ENCODE data around the gene TEX22. TPM values are rescaled to one million over a fixed set of nuclear protein-coding genes. Genes with fewer than 3 reads are reported as not detected.

TEX22 gene
- total and polyA plus RNA-seq, 2 experiments from 2014 or later = 0.21 TPM

DNA sequence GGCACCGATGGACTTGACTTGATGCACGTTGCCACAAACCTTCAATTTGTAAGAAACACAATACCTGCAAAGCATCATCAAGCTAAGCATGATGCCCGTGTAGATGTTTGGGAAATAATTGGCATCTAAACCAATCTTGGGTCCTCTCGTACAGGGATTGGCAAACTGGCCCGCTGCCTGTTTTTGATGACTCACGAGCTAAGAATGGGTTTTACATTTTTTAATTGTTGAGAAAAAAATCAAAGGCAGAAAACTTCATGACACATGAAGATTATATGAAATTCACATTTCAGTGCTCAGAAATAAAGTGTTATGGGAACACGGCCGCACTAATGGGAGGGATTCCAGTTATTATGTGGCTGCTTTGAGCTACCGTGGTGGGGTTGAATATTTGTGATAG is 32.2 kb downstream of the TEX22 start:
- TF ChIP-seq POLR2AphosphoS5 (IDR thresholded peaks at IDR 0.05; ENCODE audit: low read depth) (no peak), EZH2phosphoT487 (IDR thresholded peaks at IDR 0.05; ENCODE audit: unreplicated experiment) (no peak), ZNF114 (CRISPR knock-in tag; IDR thresholded peaks at IDR 0.05) (no peak), CREB1 (CRISPR knock-in tag; IDR thresholded peaks at IDR 0.05; ENCODE audit: low read depth) (no peak), NANOG (IDR thresholded peaks at IDR 0.05; ENCODE audit: borderline replicate concordance) (no peak), ZNF331 (CRISPR knock-in tag; IDR thresholded peaks at IDR 0.05; ENCODE audit: low read depth) (no peak), STAT1 (IDR thresholded peaks at IDR 0.05; ENCODE audit: unreplicated experiment) (no peak), EZH2 (IDR thresholded peaks at IDR 0.05; ENCODE audit: low read depth, unreplicated experiment) (no peak), JUNB (IDR thresholded peaks at IDR 0.05; ENCODE audit: unreplicated experiment) (no peak)
- TF ChIP-seq, protein P1, sequence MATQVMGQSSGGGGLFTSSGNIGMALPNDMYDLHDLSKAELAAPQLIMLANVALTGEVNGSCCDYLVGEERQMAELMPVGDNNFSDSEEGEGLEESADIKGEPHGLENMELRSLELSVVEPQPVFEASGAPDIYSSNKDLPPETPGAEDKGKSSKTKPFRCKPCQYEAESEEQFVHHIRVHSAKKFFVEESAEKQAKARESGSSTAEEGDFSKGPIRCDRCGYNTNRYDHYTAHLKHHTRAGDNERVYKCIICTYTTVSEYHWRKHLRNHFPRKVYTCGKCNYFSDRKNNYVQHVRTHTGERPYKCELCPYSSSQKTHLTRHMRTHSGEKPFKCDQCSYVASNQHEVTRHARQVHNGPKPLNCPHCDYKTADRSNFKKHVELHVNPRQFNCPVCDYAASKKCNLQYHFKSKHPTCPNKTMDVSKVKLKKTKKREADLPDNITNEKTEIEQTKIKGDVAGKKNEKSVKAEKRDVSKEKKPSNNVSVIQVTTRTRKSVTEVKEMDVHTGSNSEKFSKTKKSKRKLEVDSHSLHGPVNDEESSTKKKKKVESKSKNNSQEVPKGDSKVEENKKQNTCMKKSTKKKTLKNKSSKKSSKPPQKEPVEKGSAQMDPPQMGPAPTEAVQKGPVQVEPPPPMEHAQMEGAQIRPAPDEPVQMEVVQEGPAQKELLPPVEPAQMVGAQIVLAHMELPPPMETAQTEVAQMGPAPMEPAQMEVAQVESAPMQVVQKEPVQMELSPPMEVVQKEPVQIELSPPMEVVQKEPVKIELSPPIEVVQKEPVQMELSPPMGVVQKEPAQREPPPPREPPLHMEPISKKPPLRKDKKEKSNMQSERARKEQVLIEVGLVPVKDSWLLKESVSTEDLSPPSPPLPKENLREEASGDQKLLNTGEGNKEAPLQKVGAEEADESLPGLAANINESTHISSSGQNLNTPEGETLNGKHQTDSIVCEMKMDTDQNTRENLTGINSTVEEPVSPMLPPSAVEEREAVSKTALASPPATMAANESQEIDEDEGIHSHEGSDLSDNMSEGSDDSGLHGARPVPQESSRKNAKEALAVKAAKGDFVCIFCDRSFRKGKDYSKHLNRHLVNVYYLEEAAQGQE (IDR thresholded peaks at IDR 0.05; ENCODE audit: unreplicated experiment) = no peak
- TF ChIP-seq, protein P2, sequence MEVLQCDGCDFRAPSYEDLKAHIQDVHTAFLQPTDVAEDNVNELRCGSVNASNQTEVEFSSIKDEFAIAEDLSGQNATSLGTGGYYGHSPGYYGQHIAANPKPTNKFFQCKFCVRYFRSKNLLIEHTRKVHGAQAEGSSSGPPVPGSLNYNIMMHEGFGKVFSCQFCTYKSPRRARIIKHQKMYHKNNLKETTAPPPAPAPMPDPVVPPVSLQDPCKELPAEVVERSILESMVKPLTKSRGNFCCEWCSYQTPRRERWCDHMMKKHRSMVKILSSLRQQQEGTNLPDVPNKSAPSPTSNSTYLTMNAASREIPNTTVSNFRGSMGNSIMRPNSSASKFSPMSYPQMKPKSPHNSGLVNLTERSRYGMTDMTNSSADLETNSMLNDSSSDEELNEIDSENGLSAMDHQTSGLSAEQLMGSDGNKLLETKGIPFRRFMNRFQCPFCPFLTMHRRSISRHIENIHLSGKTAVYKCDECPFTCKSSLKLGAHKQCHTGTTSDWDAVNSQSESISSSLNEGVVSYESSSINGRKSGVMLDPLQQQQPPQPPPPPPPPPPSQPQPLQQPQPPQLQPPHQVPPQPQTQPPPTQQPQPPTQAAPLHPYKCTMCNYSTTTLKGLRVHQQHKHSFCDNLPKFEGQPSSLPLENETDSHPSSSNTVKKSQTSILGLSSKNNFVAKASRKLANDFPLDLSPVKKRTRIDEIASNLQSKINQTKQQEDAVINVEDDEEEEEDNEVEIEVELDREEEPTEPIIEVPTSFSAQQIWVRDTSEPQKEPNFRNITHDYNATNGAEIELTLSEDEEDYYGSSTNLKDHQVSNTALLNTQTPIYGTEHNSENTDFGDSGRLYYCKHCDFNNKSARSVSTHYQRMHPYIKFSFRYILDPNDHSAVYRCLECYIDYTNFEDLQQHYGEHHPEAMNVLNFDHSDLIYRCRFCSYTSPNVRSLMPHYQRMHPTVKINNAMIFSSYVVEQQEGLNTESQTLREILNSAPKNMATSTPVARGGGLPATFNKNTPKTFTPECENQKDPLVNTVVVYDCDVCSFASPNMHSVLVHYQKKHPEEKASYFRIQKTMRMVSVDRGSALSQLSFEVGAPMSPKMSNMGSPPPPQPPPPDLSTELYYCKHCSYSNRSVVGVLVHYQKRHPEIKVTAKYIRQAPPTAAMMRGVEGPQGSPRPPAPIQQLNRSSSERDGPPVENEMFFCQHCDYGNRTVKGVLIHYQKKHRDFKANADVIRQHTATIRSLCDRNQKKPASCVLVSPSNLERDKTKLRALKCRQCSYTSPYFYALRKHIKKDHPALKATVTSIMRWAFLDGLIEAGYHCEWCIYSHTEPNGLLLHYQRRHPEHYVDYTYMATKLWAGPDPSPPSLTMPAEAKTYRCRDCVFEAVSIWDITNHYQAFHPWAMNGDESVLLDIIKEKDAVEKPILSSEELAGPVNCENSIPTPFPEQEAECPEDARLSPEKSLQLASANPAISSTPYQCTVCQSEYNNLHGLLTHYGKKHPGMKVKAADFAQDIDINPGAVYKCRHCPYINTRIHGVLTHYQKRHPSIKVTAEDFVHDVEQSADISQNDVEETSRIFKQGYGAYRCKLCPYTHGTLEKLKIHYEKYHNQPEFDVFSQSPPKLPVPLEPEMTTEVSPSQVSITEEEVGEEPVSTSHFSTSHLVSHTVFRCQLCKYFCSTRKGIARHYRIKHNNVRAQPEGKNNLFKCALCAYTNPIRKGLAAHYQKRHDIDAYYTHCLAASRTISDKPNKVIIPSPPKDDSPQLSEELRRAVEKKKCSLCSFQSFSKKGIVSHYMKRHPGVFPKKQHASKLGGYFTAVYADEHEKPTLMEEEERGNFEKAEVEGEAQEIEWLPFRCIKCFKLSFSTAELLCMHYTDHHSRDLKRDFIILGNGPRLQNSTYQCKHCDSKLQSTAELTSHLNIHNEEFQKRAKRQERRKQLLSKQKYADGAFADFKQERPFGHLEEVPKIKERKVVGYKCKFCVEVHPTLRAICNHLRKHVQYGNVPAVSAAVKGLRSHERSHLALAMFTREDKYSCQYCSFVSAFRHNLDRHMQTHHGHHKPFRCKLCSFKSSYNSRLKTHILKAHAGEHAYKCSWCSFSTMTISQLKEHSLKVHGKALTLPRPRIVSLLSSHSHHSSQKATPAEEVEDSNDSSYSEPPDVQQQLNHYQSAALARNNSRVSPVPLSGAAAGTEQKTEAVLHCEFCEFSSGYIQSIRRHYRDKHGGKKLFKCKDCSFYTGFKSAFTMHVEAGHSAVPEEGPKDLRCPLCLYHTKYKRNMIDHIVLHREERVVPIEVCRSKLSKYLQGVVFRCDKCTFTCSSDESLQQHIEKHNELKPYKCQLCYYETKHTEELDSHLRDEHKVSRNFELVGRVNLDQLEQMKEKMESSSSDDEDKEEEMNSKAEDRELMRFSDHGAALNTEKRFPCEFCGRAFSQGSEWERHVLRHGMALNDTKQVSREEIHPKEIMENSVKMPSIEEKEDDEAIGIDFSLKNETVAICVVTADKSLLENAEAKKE (CRISPR knock-in tag; IDR thresholded peaks at IDR 0.05) = no peak
- TF ChIP-seq, protein P3, sequence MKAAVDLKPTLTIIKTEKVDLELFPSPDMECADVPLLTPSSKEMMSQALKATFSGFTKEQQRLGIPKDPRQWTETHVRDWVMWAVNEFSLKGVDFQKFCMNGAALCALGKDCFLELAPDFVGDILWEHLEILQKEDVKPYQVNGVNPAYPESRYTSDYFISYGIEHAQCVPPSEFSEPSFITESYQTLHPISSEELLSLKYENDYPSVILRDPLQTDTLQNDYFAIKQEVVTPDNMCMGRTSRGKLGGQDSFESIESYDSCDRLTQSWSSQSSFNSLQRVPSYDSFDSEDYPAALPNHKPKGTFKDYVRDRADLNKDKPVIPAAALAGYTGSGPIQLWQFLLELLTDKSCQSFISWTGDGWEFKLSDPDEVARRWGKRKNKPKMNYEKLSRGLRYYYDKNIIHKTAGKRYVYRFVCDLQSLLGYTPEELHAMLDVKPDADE (IDR thresholded peaks at IDR 0.05) = no peak
- TF ChIP-seq, protein P4, sequence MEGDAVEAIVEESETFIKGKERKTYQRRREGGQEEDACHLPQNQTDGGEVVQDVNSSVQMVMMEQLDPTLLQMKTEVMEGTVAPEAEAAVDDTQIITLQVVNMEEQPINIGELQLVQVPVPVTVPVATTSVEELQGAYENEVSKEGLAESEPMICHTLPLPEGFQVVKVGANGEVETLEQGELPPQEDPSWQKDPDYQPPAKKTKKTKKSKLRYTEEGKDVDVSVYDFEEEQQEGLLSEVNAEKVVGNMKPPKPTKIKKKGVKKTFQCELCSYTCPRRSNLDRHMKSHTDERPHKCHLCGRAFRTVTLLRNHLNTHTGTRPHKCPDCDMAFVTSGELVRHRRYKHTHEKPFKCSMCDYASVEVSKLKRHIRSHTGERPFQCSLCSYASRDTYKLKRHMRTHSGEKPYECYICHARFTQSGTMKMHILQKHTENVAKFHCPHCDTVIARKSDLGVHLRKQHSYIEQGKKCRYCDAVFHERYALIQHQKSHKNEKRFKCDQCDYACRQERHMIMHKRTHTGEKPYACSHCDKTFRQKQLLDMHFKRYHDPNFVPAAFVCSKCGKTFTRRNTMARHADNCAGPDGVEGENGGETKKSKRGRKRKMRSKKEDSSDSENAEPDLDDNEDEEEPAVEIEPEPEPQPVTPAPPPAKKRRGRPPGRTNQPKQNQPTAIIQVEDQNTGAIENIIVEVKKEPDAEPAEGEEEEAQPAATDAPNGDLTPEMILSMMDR (conservative IDR thresholded peaks at IDR 0.05; ENCODE audit: low read depth in 2 of 2) = no peak
- ATAC-seq (no peak), DNase-seq (ENCODE audit: low spot score) (no peak)
- Histone ChIP-seq H3F3A (replicated peaks; ENCODE audit: low read depth) (0 out of 2 replicates have a peak, but pooled peaks cover 2% of the 10 kb centered on the region), H3K9me2 (ENCODE audit: insufficient read depth) (no peaks in the 10 kb centered on the region), H3K4me1 (ENCODE audit: insufficient read depth) (0 out of 2 replicates have a peak, but pooled peaks cover 3% of the 10 kb centered on the region), H2AFZ (no peak overlapping the region), H3K27ac (ENCODE audit: low read depth) (no peak overlapping the region), H3K4me2 (no peak overlapping the region), H3K27me3 (ENCODE audit: insufficient read depth) (no peaks in the 10 kb centered on the region), H4K20me1 (replicated peaks; ENCODE audit: insufficient read depth) (peaks cover 84% of the 10 kb centered on the region), H3K79me2 (replicated peaks; ENCODE audit: insufficient read depth) (peaks cover 99% of the 10 kb centered on the region), H3K4me3 (no peak overlapping the region), H3K36me3 (ENCODE audit: insufficient read depth) (no peaks in the 10 kb centered on the region)
- Mint-ChIP-seq H3K36me3 (ENCODE audit: low read depth) (peaks cover 49% of the 10 kb centered on the region), H3K4me1 (peaks cover 14% of the 10 kb centered on the region), H3K9me3 (no peaks in the 10 kb centered on the region), H3K27ac (no peak overlapping the region), H3K27me3 (ENCODE audit: insufficient read depth, low read depth, poor library complexity) (peaks cover 2% of the 10 kb centered on the region), H3K4me3 (no peak overlapping the region)
